Astrocyte of the cerebellum (primary cell): ENCODE results near the gene SLC4A4.

Source experiments
- DNase-seq: peaks from one replicate; pipeline ENCODE4 v3.0.0-alpha.2; 2011; ENCODE audit warnings: low read depth
- H3K4me3 ChIP-seq: 2 replicates; pipeline ENCODE4 v1.5.1; 2011; ENCODE audit warnings: mild to moderate bottlenecking, low read depth, low read length, moderate library complexity
- CTCF ChIP-seq: IDR thresholded peaks from 2 replicates; pipeline ENCODE4 v1.5.1; 2012; ENCODE audit warnings: low read length, low read depth, moderate library complexity, mild to moderate bottlenecking; ENCODE audit errors: missing control alignments
- in situ Hi-C: cut with HindIII; loops from 2 replicates; pipeline ENCODE4 v1.10.0; 2017; ENCODE audit warnings: low sequenced_read_pairs

Gene SLC4A4

GRCh38 chr4:71322425-71322824 is 16.4 kb upstream of the SLC4A4 start:
- TF ChIP-seq CTCF = no peak
- in situ Hi-C loops = no loop called here
- no peak overlapping the region for H3K4me3 ChIP-seq
- DNase-seq = no peak

- in situ Hi-C loops = no loop called here
- no peak for TF ChIP-seq CTCF
- DNase-seq = no peak
- H3K4me3 ChIP-seq = no peak overlapping the region
Measured at GRCh38 chr4:71333368-71333767, 5.5 kb upstream of the SLC4A4 start.

GRCh38 chr4:71333960-71334359 is 4.9 kb upstream of the SLC4A4 start:
- no peak overlapping the region for H3K4me3 ChIP-seq
- in situ Hi-C loops = no loop called here
- TF ChIP-seq CTCF = no peak
- no peak for DNase-seq

- TF ChIP-seq CTCF = no peak
- no peak for DNase-seq
- in situ Hi-C loops = no loop called here
- no peak overlapping the region for H3K4me3 ChIP-seq
Measured at GRCh38 chr4:71334465-71334882, 4.3 kb upstream of the SLC4A4 start.

GRCh38 chr4:71343670-71344466 is 5.0 kb downstream of the SLC4A4 start:
- no peak for TF ChIP-seq CTCF
- H3K4me3 ChIP-seq = no peak overlapping the region
- in situ Hi-C loops = no loop called here
- DNase-seq = no peak

GRCh38 chr4:71346710-71347109 is 7.9 kb downstream of the SLC4A4 start:
- in situ Hi-C loops = no loop called here
- DNase-seq = no peak
- H3K4me3 ChIP-seq = no peak overlapping the region

More at GRCh38 chr4:71346710-71347109, 7.9 kb downstream of the SLC4A4 start:
- no peak for TF ChIP-seq CTCF
